Measurements from ENCODE around the gene KCNIP1.

GRCh38 chr5:170581211-170581610 is 77.4 kb downstream of the KCNIP1 start:
- TF ChIP-seq POLR2A (IDR thresholded peaks at IDR 0.05; ENCODE audit: extremely low read depth, insufficient read length) (no peak), CTCF (IDR thresholded peaks at IDR 0.05; ENCODE audit: low read depth, low read length) (no peak), MYC (IDR thresholded peaks at IDR 0.05; ENCODE audit: low read depth, low read length) (no peak)
- TF ChIP-seq, protein P1, sequence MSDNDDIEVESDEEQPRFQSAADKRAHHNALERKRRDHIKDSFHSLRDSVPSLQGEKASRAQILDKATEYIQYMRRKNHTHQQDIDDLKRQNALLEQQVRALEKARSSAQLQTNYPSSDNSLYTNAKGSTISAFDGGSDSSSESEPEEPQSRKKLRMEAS (IDR thresholded peaks at IDR 0.05; ENCODE audit: low read depth, low read length): no peak

All from NB4 (cell line).